ENCODE measurements around the gene WDR46. TPM values are rescaled to one million over a fixed set of nuclear protein-coding genes. Genes with fewer than 3 reads are reported as not detected.

The WDR46 gene
- total and polyA plus RNA-seq, 2 of the 13 experiments (the other 11 are each of a cell fraction or from before 2014, with no cell fraction given), result 47.4 to 105 TPM

DNA sequence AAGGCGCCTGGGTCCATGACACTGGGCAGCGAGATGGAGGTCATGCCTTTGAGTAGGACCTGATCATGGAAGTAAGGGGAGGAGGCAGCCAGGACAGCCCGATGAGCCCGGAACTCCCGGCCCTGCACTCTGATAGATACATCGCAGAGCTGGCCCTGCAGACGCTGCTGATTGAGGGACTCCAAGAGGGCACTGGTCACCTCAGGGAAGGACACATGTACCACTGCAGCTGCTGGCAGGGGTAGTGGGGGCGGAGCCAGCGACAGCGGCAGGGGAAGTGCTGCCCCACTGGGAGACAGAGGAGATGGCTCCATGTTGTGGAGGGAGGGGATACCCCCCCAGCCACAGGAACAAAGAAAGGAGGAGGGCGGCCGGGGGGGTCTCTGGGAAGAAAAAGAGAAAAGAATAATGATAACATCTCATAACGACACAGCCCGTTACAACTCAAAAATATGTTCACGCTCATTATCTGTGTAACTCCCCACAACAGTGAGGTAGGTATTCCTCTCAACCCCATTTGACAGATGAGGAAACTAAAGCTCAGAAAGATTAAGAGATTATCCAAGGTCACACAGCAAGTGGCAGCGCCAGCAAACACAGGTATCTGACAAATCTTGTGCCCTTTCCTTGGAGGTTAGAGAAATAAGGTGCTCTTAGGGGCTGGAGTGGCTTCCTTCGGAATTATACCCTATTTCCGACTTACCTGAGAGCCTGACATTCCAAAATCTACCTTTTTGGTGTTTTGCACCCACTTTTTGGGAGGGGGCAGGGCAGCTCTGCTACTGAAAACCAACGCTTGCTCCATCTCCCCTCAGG lies 27.8 kb upstream of the WDR46 start (continued):
- TF ChIP-seq ZNF83 (CRISPR knock-in tag; IDR thresholded peaks at IDR 0.05; ENCODE audit: borderline replicate concordance), result no peak
- TF ChIP-seq SP1 (IDR thresholded peaks at IDR 0.05), result no peak
- TF ChIP-seq SP1 (CRISPR knock-in tag; IDR thresholded peaks at IDR 0.05), result peak; percentile 72
- peak; percentile 0; the same call in 1 of the 2 replicates for TF ChIP-seq GABPB1 (CRISPR knock-in tag; IDR thresholded peaks at IDR 0.05)
- TF ChIP-seq ZNF629 (CRISPR knock-in tag; conservative IDR thresholded peaks at IDR 0.05), result peak; percentile 71
- no peak for TF ChIP-seq CERS6 (CRISPR knock-in tag; IDR thresholded peaks at IDR 0.05)
- no peak for TF ChIP-seq FOXP1 (IDR thresholded peaks at IDR 0.05)
- TF ChIP-seq FOXP1 (CRISPR knock-in tag; IDR thresholded peaks at IDR 0.05), result no peak
- TF ChIP-seq ZNF121 (CRISPR knock-in tag; IDR thresholded peaks at IDR 0.05), result no peak
- TF ChIP-seq ZNF841 (CRISPR knock-in tag; IDR thresholded peaks at IDR 0.05; ENCODE audit: borderline replicate concordance), result no peak
- no peak for TF ChIP-seq AGO2 (optimal IDR thresholded peaks at IDR 0.05; ENCODE audit: low read depth, low read length)
- 0 out of 2 replicates have a peak, but pooled peaks have one; percentile 2 for TF ChIP-seq MTF2 (CRISPR knock-in tag; IDR thresholded peaks at IDR 0.05; ENCODE audit: borderline replicate concordance)
- no peak for TF ChIP-seq SKIL (CRISPR knock-in tag; IDR thresholded peaks at IDR 0.05; ENCODE audit: borderline replicate concordance)
- no peak for TF ChIP-seq ZNF720 (CRISPR knock-in tag; IDR thresholded peaks at IDR 0.05)
- TF ChIP-seq ZNF550 (CRISPR knock-in tag; IDR thresholded peaks at IDR 0.05; ENCODE audit: borderline replicate concordance), result no peak
- TF ChIP-seq DPF2 (CRISPR knock-in tag; IDR thresholded peaks at IDR 0.05; ENCODE audit: borderline replicate concordance, low read depth), result no peak
- TF ChIP-seq POGZ (CRISPR knock-in tag; IDR thresholded peaks at IDR 0.05), result peak; percentile 8; the same call in 1 of the 2 replicates
- TF ChIP-seq, protein P1, sequence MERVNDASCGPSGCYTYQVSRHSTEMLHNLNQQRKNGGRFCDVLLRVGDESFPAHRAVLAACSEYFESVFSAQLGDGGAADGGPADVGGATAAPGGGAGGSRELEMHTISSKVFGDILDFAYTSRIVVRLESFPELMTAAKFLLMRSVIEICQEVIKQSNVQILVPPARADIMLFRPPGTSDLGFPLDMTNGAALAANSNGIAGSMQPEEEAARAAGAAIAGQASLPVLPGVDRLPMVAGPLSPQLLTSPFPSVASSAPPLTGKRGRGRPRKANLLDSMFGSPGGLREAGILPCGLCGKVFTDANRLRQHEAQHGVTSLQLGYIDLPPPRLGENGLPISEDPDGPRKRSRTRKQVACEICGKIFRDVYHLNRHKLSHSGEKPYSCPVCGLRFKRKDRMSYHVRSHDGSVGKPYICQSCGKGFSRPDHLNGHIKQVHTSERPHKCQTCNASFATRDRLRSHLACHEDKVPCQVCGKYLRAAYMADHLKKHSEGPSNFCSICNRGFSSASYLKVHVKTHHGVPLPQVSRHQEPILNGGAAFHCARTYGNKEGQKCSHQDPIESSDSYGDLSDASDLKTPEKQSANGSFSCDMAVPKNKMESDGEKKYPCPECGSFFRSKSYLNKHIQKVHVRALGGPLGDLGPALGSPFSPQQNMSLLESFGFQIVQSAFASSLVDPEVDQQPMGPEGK (CRISPR knock-in tag; IDR thresholded peaks at IDR 0.05), result peak; percentile 47; the same call in 1 of the 2 replicates
- no peak for TF ChIP-seq TCF12 (IDR thresholded peaks at IDR 0.05)
- TF ChIP-seq TCF12 (CRISPR knock-in tag; IDR thresholded peaks at IDR 0.05), result 0 out of 2 replicates have a peak, but pooled peaks have one; percentile 37
- TF ChIP-seq RELA (CRISPR knock-in tag; IDR thresholded peaks at IDR 0.05), result no peak
- TF ChIP-seq RBFOX2 (IDR thresholded peaks at IDR 0.05; ENCODE audit: low read depth, low read length), result 0 out of 2 replicates have a peak, but pooled peaks have one; percentile 11
- TF ChIP-seq EP300 (IDR thresholded peaks at IDR 0.05; ENCODE audit: low read depth in 2 of 2, low read length in 2 of 2), result no peak
- no peak for TF ChIP-seq EP300 (CRISPR knock-in tag; IDR thresholded peaks at IDR 0.05; ENCODE audit: borderline replicate concordance)
- no peak for TF ChIP-seq SP4 (CRISPR knock-in tag; IDR thresholded peaks at IDR 0.05)
